Measurements from ENCODE around the gene RBM25. TPM values are rescaled to one million over a fixed set of nuclear protein-coding genes. Genes with fewer than 3 reads are reported as not detected.
A peak's percentile ranks its signal among the peaks of the same experiment; 100 is the strongest.
"Not testable (repeated sequence)": the region's sequence is repeated elsewhere in the genome, so short reads cannot be mapped to it uniquely, and the experiment has no call there.

Gene RBM25
- total RNA-seq, 1 donor from 2014 or later, result 155 TPM

DNA sequence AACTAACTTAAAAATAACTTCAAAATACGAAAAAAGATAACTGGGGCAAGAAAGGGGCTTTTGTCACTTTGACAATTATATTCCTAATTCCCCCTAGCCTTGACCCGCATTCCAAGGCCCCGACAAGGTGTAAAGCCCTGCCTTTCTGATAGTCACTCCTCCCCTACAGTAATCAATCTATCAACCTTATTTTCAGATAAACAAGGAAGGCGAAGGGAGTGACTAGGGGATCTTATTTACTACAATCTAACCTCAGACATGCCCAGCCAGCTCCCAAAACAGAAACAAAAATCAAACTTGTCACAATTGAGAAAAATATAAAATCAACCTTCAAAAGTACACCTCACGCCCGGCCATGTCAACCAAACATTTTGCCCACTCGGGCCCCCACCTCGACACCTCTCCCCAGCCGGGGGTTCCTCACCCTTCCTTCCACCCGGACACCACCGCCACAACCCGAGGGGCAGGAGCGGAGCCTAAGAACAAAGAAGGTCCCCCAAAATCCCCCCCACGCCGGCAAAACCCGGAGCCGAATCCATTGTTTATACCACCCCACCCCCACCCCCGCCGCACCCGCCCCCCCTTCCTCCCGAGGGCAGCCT, 32.0 kb upstream of the RBM25 start:
- Mint-ChIP-seq H3K4me1 (peaks cover 21% of the 10 kb centered on the region), H3K36me3 (peaks cover 15% of the 10 kb centered on the region), H3K4me3 (peak overlapping the region; percentile 86), H3K27ac (peak overlapping the region; percentile 92), H3K9me3 (no peaks in the 10 kb centered on the region), H3K27me3 (ENCODE audit: low read depth) (no peaks in the 10 kb centered on the region)
- DNase-seq (ENCODE audit: low spot score in 2 of 2, unreplicated experiment in 2 of 2), result peak in 1 of 2 experiments; percentile 44
- TF ChIP-seq, protein P1, sequence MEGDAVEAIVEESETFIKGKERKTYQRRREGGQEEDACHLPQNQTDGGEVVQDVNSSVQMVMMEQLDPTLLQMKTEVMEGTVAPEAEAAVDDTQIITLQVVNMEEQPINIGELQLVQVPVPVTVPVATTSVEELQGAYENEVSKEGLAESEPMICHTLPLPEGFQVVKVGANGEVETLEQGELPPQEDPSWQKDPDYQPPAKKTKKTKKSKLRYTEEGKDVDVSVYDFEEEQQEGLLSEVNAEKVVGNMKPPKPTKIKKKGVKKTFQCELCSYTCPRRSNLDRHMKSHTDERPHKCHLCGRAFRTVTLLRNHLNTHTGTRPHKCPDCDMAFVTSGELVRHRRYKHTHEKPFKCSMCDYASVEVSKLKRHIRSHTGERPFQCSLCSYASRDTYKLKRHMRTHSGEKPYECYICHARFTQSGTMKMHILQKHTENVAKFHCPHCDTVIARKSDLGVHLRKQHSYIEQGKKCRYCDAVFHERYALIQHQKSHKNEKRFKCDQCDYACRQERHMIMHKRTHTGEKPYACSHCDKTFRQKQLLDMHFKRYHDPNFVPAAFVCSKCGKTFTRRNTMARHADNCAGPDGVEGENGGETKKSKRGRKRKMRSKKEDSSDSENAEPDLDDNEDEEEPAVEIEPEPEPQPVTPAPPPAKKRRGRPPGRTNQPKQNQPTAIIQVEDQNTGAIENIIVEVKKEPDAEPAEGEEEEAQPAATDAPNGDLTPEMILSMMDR (IDR thresholded peaks at IDR 0.05; ENCODE audit: unreplicated experiment), result no peak

DNA sequence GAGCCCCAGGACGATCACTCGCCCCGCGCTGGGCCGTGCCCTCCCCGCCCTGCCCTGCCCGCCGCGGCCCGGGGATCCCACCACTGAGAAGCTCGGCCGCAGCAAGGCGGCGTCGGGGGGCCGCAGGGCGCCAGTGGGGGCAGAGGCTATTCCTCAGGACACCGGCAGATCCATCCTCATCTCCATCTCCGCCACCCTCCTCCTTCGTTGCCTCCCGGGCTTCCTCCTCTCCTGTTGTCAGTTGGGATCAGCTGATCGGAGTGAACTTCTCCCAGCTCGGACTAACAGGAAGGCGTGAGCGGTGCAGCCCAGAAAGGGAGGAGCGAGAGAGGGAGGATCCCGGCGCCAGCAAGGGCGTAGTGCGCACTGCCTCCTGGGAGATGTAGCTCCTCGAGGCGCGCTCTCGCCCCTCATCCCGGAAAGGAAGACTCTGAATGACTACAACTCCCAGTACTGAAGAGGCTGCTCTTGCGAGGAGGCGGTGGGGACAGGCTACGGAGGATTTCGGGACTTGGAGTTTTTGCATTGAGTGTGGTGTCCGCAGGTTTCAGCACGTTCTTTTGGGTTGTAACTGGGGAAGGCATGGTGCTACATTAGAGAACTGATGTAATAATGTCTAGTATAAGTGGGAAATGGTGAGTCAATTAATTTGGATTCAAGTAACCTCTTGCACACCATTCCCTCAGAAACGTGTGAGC, 31.3 kb upstream of the RBM25 start, which contains the start of gene ZFYVE1:
ZFYVE1 (minus strand) TSS at position 262 of the 698 bp plus-strand sequence. CDS start 2,598 bp downstream, outside the sequence.
- TF ChIP-seq, protein P1 (IDR thresholded peaks at IDR 0.05; ENCODE audit: unreplicated experiment), result no peak
- Mint-ChIP-seq H3K36me3 (peaks cover 11% of the 10 kb centered on the region), H3K27me3 (ENCODE audit: low read depth) (no peaks in the 10 kb centered on the region), H3K27ac (peak within 1 kb of the TSS; percentile 96), H3K4me3 (peak within 1 kb of the TSS; percentile 96), H3K9me3 (no peaks in the 10 kb centered on the region), H3K4me1 (peaks cover 16% of the 10 kb centered on the region)
- DNase-seq (ENCODE audit: low spot score in 2 of 2, unreplicated experiment in 2 of 2), result peak; percentile 86 to 92

DNA sequence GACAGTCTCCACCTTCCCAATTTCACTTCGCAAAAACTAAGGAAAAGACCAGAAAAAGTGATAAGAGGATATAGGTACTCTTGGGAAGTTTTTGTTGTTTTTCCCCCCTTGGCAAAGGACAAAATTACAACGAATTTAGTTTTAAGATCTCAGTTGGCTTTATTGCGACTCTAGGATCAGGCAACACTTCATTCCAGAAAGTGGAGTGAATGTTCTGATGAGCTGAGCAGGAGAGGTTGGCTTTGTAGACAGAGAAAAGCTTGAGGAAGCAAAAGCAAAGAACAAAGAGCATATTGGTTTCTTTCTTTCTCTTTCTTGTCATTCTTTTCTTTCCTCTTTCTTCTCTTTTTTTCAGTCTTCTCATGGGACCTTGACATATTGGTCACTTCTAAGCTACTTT, 30.8 kb upstream of the RBM25 start:
- Mint-ChIP-seq H3K36me3 (peaks cover 9% of the 10 kb centered on the region), H3K4me3 (peak overlapping the region; percentile 96), H3K27ac (peak overlapping the region; percentile 96), H3K9me3 (no peaks in the 10 kb centered on the region), H3K4me1 (peaks cover 13% of the 10 kb centered on the region), H3K27me3 (ENCODE audit: low read depth) (no peaks in the 10 kb centered on the region)
- TF ChIP-seq, protein P1 (IDR thresholded peaks at IDR 0.05; ENCODE audit: unreplicated experiment), result no peak
- no peak for DNase-seq (ENCODE audit: low spot score in 2 of 2, unreplicated experiment in 2 of 2)

DNA sequence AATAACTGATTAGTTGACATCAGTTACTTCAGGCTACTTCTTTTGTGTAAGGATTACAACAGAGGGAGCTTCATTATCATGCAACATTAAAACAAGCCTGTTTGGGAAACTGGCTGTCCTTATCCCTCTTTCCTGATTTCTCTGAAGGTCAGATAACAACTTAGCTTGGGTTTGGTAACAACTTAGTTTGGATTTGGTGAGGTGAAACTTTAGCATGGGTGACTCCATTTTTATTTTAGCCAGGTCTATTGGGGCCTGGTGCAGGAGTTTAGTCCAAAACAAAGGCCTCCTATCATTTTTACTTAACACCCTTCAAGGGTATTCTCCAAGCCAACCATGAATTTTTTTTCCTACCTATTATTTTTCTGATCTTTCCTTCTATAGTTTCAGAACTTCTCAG, 30.4 kb upstream of the RBM25 start:
- Mint-ChIP-seq H3K27me3 (ENCODE audit: low read depth) (no peaks in the 10 kb centered on the region), H3K9me3 (no peaks in the 10 kb centered on the region), H3K4me3 (peak overlapping the region; percentile 96), H3K36me3 (peaks cover 7% of the 10 kb centered on the region), H3K27ac (no peak overlapping the region), H3K4me1 (peaks cover 10% of the 10 kb centered on the region)
- DNase-seq (ENCODE audit: low spot score in 2 of 2, unreplicated experiment in 2 of 2), result no peak
- TF ChIP-seq, protein P1 (IDR thresholded peaks at IDR 0.05; ENCODE audit: unreplicated experiment), result no peak

DNA sequence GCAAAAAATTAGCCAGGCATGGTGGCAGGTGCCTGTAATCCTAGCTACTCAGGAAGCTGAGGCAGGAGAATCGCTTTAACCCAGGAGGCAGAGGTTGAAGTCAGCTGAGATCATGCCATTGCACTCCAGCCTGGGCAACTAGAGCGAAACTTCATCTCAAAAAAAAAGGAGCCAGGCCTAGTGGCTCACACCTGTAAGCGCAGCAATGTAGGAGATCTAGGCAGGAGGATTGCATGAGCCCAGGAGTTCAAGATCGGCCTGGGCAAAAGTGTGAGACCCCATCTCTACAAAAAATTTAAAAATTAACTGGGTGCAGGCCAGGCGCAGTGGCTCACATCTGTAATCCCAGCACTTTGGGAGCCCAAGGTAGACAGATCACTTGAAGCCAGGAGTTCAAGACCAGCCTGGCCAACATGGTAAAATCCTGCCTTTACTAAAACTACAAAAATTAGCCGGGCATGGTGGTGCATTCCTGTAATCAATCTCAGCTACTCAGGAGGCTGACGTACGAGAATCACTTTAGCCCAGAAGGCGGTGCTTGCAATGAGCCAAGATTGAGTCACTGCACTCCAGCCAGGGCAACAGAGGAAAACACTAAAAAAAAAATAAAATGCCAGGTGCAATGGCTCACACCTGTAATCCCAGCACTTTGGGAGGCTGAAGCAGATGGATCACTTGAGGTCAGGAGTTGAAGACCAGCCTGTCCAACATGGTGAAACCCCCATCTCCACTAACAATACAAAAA, 21.5 kb upstream of the RBM25 start:
- DNase-seq (ENCODE audit: low spot score in 2 of 2, unreplicated experiment in 2 of 2); H3K27me3 Mint-ChIP-seq (ENCODE audit: low read depth); H3K9me3 Mint-ChIP-seq; H3K4me1 Mint-ChIP-seq; H3K4me3 Mint-ChIP-seq; H3K36me3 Mint-ChIP-seq; H3K27ac Mint-ChIP-seq: not testable (repeated sequence)

DNA sequence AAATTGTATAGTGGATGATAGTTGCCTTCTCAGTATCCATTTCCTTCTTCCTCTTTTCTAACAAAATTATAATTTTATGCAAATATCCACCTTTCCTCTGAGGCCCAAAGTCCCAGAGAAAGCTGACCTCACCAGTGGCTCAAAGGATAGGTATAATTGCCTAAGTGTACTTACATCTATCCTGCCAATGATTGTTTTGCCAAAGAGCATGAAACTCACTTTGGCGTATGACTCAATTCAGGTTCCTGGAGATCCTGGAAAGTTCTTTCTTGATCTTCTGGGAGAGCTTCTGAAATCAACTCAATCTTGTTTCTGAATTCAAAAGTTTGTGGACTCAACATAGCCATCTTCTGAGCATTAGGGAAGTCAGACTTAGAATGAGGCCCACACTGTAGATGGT, 10.5 kb upstream of the RBM25 start:
- Mint-ChIP-seq H3K36me3 (no peaks in the 10 kb centered on the region), H3K4me3 (no peak overlapping the region), H3K27ac (no peak overlapping the region), H3K27me3 (ENCODE audit: low read depth) (no peaks in the 10 kb centered on the region), H3K9me3 (no peaks in the 10 kb centered on the region), H3K4me1 (no peaks in the 10 kb centered on the region)
- no peak for DNase-seq (ENCODE audit: low spot score in 2 of 2, unreplicated experiment in 2 of 2)
- TF ChIP-seq, protein P1 (IDR thresholded peaks at IDR 0.05; ENCODE audit: unreplicated experiment), result no peak
